ENCODE measurements around the gene CATSPER3. TPM values are rescaled to one million over a fixed set of nuclear protein-coding genes. Genes with fewer than 3 reads are reported as not detected.

Gene CATSPER3
- total and polyA plus RNA-seq, 2 of the 13 experiments (the other 11 are each of a cell fraction or from before 2014, with no cell fraction given): 0.33 to 0.37 TPM

GRCh38 chr5:135055396-135055795 lies 87.7 kb downstream of the CATSPER3 start (continued):
- TF ChIP-seq TFAP4 (IDR thresholded peaks at IDR 0.05; ENCODE audit: borderline replicate concordance, low read depth) (no peak), TFDP2 (CRISPR knock-in tag; IDR thresholded peaks at IDR 0.05) (no peak), AHR (CRISPR knock-in tag; IDR thresholded peaks at IDR 0.05) (no peak)
- TF ChIP-seq, protein P1, sequence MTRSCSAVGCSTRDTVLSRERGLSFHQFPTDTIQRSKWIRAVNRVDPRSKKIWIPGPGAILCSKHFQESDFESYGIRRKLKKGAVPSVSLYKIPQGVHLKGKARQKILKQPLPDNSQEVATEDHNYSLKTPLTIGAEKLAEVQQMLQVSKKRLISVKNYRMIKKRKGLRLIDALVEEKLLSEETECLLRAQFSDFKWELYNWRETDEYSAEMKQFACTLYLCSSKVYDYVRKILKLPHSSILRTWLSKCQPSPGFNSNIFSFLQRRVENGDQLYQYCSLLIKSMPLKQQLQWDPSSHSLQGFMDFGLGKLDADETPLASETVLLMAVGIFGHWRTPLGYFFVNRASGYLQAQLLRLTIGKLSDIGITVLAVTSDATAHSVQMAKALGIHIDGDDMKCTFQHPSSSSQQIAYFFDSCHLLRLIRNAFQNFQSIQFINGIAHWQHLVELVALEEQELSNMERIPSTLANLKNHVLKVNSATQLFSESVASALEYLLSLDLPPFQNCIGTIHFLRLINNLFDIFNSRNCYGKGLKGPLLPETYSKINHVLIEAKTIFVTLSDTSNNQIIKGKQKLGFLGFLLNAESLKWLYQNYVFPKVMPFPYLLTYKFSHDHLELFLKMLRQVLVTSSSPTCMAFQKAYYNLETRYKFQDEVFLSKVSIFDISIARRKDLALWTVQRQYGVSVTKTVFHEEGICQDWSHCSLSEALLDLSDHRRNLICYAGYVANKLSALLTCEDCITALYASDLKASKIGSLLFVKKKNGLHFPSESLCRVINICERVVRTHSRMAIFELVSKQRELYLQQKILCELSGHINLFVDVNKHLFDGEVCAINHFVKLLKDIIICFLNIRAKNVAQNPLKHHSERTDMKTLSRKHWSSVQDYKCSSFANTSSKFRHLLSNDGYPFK (CRISPR knock-in tag; IDR thresholded peaks at IDR 0.05; ENCODE audit: borderline replicate concordance): no peak

GRCh38 chr5:135056316-135057030 lies 88.8 kb downstream of the CATSPER3 start:
- H4K20me1 ChIP-seq (ENCODE audit: insufficient read depth, low read length): no peaks in the 10 kb centered on the region
- H3K27me3 ChIP-seq (ENCODE audit: control insufficient read depth in 1 of 2, insufficient read depth in 2 of 2, low read length in 2 of 2): no peaks in the 10 kb centered on the region
- H3K4me1 ChIP-seq (ENCODE audit: insufficient read depth, low read length): peaks cover 18% of the 10 kb centered on the region
- H3K9me3 ChIP-seq (ENCODE audit: low read length): no peaks in the 10 kb centered on the region
- WGBS (ENCODE audit: low lambda C conversion rate): 84% methylated on average over 8 of the region's 8 CpGs
- no peak overlapping the region for H2AFZ ChIP-seq (ENCODE audit: low read length)
- BruUV-seq (replicated peaks): no TSS peak
- H3K9ac ChIP-seq (ENCODE audit: insufficient read depth, low read depth, low read length): no peak overlapping the region
- CTCF ChIA-PET (ENCODE audit: low intra/inter-chr PET ratio, low total read pairs): no interaction called here
- intact Hi-C loops (cut with micrococcal nuclease; ENCODE audit: unreplicated experiment): no loop called here
- no peak for FAIRE-seq
- H3K4me3 ChIP-seq (replicated peaks in 1 of 3; ENCODE audit: insufficient read depth in 1 of 3, low read depth in 2 of 3, low read length in 3 of 3): no peak overlapping the region
- no peak overlapping the region for H3K4me2 ChIP-seq (ENCODE audit: low read depth, low read length)
- in situ Hi-C loops (cut with HindIII; ENCODE audit: extremely low pct_ligation_motif_present, low pct_unique_long_range_greater_than_20kb): no loop called here
- H3K79me2 ChIP-seq (ENCODE audit: insufficient read depth, low read length): no peaks in the 10 kb centered on the region
- H3K27ac ChIP-seq (ENCODE audit: extremely low read length, insufficient read depth, low read length): no peak overlapping the region
- H3K36me3 ChIP-seq (replicated peaks in 1 of 2; ENCODE audit: control insufficient read depth in 1 of 2, insufficient read depth in 2 of 2, low read length in 2 of 2): no peaks in the 10 kb centered on the region
- no peak for DNase-seq (ENCODE audit: low spot score)
- ATAC-seq: no peak
- POLR2A ChIA-PET: no interaction called here
- no peak for TF ChIP-seq ZNF296 (CRISPR knock-in tag; conservative IDR thresholded peaks at IDR 0.05)
- TF ChIP-seq, protein P2, sequence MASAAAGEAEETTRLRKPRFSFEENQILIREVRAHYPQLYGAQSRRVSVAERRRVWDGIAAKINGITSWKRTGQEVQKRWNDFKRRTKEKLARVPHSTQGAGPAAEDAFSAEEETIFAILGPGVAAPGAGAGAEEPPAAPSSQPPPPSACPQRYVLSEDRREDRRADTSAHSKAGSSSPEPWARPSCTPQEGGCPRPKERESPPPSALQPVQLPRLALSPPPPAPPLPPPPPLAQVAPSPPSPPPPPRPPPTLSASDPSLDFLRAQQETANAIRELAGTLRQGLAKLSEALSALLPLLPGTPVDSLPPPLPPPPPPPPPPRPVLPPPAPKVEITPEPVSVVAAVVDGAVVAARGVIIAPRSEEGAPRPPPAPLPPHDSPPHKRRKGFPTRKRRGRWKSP (CRISPR knock-in tag; IDR thresholded peaks at IDR 0.05): no peak
- no peak for TF ChIP-seq ZNF746 (CRISPR knock-in tag; IDR thresholded peaks at IDR 0.05)
- TF ChIP-seq ZNF160 (CRISPR knock-in tag; IDR thresholded peaks at IDR 0.05): no peak
- no peak for TF ChIP-seq ZFP36 (IDR thresholded peaks at IDR 0.05; ENCODE audit: borderline replicate concordance, low read depth, low read length, partially characterized antibody)
- TF ChIP-seq PAWR (CRISPR knock-in tag; IDR thresholded peaks at IDR 0.05; ENCODE audit: borderline replicate concordance): no peak
- no peak for TF ChIP-seq ZNF292 (CRISPR knock-in tag; IDR thresholded peaks at IDR 0.05; ENCODE audit: borderline replicate concordance, low read depth)
- TF ChIP-seq KDM4B (CRISPR knock-in tag; IDR thresholded peaks at IDR 0.05): no peak
- TF ChIP-seq HNRNPL (IDR thresholded peaks at IDR 0.05; ENCODE audit: low read depth, low read length): no peak
- TF ChIP-seq CHD4 (IDR thresholded peaks at IDR 0.05; ENCODE audit: borderline replicate concordance, low read length): no peak
- TF ChIP-seq KDM5B (CRISPR knock-in tag; IDR thresholded peaks at IDR 0.05; ENCODE audit: borderline replicate concordance): no peak
